GM21529 (cell line): ENCODE data around the gene HSPA9.
"Not testable (repeated sequence)": the region's sequence is repeated elsewhere in the genome, so short reads cannot be mapped to it uniquely, and the experiment has no call there.

Source experiments
- ATAC-seq: cut with Tn5 transposase; IDR thresholded peaks from one replicate; pipeline ENCODE4 v1.9.1; 2021; ENCODE audit not compliant: unreplicated experiment

HSPA9 gene

DNA sequence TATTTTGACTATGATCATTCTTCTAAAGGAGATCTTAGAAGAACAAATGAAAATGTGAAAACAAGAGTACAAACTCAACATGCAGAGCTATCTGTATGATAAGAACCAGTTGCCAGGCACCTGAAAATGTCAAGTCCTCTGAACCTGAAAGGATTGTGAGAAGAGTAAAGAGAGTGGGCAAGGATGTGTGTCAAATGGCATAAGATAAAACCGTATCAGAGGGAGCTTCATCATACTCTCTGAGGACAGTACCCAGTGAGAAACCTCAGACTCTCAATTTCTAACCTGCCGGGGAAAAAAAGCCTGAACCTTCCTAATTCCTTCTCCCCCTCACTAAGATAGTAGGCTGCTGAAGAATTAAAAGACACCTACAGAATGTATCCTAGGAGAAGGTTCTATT is 39.0 kb downstream of the HSPA9 start:
- ATAC-seq, result no peak

DNA sequence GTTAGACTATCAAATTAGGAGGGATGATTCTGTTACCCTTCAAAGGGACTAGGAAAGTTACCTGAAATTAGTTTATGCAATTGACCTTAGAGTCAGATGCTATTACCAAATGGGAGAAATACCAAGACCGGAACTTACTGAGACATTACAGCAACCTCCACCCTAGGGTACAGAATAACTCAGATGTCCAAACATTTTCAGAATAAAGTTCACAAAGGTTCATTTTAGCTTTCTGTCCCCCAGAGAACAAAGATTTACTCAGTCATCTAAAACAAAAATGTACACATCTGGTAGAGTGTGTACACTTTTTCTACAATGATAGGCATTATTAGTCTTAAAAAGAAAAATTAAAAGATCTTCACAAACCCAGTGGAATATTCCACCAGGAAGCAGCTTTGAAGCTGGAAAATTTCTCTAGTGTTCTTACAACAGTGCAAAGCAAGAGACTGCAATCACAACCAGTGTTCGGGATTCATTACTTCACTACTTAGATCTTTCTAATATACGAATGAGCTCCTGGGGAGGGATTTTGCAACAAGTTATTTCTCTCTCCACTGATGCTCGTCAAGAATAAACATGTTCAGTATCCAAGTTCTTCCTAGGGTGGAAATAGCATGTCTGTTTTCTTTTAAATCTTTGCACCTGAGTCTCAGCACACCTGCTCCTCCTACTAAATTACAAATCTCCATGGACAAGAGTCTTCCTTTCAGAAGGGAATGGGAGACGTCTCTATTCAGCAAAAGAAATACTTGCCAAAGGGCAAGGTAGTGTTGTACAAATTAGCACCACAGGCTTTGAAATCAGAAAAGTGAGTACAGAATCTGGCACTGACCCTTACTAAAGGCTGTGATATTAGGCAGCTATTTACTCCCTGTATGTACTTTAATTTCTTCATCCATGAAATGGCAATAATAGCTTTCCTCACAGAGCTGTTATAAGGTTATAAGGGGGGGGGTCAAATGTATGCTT is 40.9 kb downstream of the HSPA9 start:
- no peak for ATAC-seq

DNA sequence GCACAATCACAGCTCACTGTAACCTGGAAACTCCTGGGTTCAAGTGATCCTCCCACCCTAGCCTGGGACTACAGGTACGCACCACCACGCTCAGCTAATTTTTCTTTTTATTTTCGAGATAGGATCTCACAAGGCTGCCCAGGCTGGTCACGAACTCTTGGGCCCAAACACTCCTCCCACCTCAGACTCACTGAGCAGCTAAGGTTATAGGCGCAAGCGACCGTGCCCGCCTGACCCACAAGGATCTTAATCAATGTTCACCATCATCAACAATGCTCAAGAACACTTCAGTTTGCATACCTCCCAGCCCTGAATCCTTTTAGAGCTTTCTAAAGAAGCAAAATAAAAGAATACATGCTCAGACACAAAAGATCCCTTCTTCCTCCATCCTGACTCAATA is 45.4 kb downstream of the HSPA9 start:
- ATAC-seq, result no peak

DNA sequence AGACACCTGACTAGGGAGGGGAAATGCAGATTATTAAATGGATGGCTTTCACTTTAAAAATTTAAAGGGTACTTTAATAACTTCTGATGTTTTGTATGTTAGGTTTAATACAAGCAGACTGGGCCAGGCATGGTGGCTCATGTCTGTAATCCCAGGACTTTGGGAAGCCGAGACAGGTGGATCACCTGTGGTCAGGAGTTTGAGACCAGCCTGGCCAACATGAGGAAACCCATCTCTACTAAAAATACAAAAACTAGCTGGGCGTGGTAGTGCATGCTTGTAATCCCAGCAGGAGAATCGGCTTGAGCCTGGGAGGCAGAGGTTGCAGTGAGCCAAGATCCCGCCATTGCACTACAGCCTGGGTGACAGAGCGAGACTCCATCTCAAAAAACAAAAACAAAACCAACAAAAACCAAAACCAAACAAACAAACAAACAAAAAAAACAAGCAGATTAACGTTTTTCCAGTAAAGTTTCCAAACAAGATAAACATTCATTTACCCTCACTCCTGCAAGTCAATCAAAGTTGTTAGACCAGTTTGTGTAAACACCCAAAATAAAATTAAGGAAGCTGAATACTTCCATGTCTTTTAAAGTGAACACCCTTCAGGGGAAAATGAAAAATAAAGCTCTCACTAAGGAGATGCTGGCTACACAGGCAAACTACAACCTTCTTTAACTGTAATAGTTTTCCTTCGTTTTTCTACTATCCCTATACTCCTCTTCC is 46.3 kb downstream of the HSPA9 start:
- no peak for ATAC-seq

- no peak for ATAC-seq
These were observed 47.0 kb downstream of the HSPA9 start for GRCh38 chr5:138528208-138528607.

GRCh38 chr5:138527170-138527569 is 48.0 kb downstream of the HSPA9 start:
- ATAC-seq, result no peak

- no peak for ATAC-seq
These were observed 51.8 kb downstream of the HSPA9 start for GRCh38 chr5:138523406-138523805.

GRCh38 chr5:138520971-138521370 is 54.2 kb downstream of the HSPA9 start:
- ATAC-seq, result no peak

DNA sequence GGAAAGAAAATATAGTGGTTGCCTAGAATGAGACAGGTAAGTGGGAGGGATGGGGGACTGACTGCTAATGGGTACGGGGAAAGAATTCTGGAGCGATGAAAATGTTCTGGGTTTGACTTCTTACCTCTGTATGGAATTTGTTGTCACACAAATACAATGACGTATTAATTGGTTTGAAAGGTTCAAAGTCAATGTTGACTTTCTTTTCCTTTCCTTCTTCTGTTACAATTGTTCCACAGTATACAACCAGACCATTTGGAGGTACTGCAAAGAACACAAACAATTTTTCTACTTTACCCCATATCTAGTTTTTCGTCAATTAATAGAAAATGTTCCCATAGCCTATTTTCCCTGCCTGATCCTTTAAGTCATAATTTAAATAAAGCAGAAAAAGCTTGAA is 57.8 kb downstream of the HSPA9 start:
- no peak for ATAC-seq

DNA sequence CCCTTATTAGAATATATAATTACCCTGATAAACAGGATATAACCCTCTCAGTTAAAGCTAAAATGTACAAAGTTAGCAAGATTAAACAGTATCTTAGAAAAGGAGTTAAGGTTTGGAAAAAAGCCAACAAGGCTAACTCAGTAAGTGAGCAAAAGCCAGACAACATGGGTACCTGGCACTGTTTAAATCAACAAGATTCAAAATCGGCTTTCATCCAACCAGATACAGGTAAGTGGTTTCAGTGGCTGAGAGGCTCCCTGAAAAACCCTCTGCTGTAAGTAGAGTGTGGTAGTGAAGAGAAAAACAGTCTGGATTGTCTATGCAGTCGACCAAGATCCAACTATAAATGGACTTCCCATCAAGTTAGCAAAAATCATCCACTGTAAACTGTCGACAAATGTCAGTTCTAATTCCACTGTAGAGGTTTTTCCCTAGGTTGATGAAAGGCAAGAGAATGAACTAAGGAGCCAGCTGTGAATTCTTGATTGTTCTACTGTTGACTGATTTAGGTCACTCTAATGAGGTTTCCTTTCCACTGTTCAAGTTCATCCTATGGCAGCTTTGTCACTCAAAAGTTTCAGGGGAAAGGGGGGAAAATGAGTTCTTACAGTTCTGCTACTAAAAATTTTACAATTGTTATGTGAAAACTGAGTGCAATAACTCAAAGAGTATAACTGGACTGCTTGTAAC is 59.5 kb downstream of the HSPA9 start:
- no peak for ATAC-seq

- ATAC-seq, result no peak
These were observed 61.2 kb downstream of the HSPA9 start for GRCh38 chr5:138514021-138514420.

GRCh38 chr5:138508958-138509357 is 66.2 kb downstream of the HSPA9 start:
- ATAC-seq, result no peak

DNA sequence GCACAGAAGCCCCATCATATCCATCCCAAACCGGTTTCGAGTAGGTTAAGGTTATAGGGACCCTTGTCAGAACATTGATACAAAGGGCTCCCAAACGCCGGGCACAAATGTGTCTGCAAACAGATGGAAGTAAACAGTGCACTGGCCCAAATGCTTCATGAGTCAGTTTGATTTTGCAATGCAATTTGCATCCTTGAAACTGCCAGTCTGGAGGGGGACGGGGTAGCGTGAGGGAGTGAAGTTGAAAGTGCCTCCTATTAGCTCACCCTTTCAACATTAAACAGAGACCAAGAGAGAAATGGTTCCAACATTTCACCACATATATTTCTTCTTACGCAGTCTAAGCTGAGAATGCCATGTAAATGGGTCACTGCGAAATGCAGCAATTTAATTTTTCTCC is 67.7 kb downstream of the HSPA9 start:
- not testable (repeated sequence) for ATAC-seq

- ATAC-seq, result no peak
These were observed 68.6 kb downstream of the HSPA9 start for GRCh38 chr5:138506370-138507306.

DNA sequence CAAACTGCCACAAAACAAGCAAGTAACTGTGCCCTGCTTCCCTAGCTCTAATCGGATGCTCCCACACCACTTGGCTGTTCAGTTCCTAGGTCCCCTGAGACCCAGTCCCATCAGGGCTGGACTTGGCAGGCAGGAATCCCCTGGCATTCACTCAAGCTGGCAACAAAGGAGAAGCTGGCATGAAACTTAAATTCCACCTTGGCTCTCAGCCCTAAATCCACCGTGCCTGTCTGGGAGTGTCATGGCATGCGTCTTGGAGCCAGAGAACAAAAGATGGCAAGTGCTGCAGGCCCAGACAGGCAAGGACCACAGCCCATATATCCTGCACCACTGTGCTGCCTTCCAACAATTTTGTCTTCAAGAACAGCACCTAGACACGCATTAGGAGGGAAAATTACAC is 70.4 kb downstream of the HSPA9 start:
- ATAC-seq, result no peak
